Stimulated activated CD8-positive, alpha-beta memory T cell treated with anti-CD3 and anti-CD28 coated beads, Interleukin-15, amount 100 ng/mL, for 24 hours (primary cell): Measurements from ENCODE around the gene TFF1.

Source experiments
- DNase-seq: peaks from one replicate; pipeline ENCODE4 v3.0.0-alpha.2; 2020; ENCODE audit warnings: low read depth

Gene TFF1

DNA sequence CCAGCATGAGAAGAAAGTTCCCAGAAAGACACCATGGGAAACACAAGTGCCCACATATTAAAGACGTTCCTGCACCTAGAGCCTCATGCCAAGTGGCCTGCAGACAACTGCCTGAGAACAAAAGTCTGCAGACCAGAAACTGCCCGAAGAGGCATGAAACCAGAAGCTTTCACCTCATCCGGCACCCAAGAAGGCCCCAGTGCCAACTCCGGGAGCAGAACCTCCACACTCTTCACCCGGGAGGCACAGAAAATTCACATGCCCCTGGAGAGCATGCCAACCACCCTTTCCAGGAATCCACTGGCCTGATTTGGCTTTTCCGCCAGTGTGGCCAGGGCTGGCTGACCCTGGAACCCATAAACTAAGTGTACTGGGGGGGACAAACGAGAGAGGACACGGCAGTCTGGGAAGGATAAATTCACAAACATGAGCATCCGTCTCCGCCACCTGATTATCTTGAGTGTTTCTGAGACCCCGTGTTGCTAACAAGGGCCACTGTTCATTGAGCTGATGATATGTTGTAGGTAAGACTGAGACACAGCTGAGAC is 22.3 kb downstream of the TFF1 start:
- DNase-seq, result no peak

DNA sequence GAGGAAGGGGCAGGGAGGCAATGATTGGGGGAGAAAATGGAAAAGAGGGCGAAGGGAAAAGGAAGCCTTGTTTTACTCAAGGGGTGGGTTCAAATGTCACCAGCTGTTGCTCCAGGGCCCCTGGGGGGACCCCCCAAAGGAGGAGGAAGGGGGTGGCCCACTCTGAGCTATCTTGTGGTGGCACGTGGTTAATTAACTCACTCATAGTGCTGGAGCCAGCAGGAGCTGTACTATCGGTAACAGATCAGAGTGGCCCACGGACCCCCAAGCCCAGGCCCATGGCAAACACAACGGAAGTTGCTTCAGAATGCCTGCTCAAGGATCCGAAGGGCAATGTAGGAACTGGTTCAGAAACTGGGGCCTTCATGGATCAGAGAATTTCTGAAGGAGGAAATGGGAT is 22.8 kb downstream of the TFF1 start:
- DNase-seq, result no peak

DNA sequence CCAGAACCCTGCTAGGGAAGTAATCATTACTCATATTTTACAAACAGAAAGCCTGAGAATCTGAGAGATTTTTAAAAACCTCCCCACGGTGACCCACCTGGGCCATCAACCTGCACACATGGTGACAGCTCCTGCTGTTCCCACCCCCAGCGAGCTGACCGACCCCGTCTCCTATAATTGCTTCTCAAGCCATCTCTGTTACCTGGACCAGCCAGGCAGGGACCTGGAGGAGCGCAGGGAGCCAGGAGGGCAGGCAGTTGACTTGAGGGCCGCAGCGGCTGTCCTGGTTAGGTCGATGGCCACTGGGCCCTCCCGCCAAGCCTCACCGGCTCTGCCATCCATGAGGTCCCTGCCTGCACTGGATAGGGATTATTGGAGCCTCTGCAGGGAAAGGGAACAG is 23.2 kb downstream of the TFF1 start:
- DNase-seq, result no peak

GRCh38 chr21:42341776-42342542 is 24.4 kb downstream of the TFF1 start:
- DNase-seq, result no peak

GRCh38 chr21:42340187-42341050 is 25.9 kb downstream of the TFF1 start:
- no peak for DNase-seq

- no peak for DNase-seq
Measured at GRCh38 chr21:42338729-42339715, 27.3 kb downstream of the TFF1 start.

DNA sequence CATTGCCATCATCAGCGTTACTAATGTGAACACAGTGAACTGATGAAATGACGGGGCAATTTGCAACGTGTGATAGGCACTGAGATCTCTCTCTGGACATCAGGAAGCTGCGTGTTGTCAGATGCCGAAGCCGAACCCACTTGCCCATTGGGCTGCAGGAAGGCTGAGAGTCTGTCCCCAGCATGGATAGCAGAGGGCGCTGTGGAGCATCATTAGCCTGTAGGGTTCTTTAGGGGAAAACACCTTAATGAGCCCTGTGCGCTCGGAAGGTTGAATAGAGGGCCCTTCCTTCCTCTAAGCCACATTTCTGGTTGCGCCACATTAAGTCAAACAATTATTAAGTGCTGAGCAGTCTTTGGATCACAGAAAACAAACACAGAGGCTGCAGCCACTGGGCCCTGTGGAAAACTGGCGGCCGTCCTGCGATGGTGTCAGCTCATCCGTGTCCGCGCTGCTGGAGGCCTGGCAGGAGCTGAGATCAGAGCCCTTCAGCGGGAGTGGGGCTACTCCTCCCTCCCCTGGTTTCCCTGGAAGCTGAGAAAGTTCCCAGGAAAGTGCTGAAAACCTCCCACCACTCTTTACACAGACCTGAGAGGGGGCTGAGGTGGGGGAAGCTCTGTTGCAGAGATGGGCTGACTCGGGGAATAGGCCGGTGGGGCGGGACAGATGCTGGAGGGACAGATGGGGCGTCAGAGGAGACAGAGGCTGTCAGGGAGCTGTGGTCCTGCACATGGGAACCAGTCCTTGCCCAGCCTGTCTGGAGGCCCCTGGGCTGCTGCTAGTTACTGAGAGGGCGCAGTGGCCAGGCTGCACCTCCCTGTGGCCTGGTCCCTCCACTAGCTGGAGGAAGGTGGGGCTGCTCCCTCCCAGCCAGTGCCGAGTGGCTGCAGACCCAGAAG is 28.3 kb downstream of the TFF1 start:
- DNase-seq, result peak; percentile 50

GRCh38 chr21:42337276-42337675 is 29.1 kb downstream of the TFF1 start:
- no peak for DNase-seq

DNA sequence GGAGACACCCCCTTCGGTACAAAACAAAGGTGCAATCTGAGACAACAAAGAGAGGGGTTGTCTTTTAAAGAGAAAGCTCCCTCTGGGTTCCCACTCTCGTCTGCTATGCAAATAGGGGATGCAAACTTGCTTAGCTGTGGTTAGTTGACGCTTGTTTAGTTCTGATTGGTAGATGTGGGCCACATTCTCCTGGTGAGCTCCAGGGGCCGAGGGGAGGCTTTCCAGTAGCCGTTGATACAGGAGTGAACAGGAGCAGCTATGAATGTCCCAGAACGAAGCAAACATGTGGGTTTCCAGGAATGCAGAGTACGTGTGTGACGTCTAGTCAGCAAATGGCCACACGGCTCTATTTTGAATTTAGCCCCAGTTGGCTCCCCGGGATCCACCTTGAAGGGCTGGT is 30.3 kb downstream of the TFF1 start:
- no peak for DNase-seq

DNA sequence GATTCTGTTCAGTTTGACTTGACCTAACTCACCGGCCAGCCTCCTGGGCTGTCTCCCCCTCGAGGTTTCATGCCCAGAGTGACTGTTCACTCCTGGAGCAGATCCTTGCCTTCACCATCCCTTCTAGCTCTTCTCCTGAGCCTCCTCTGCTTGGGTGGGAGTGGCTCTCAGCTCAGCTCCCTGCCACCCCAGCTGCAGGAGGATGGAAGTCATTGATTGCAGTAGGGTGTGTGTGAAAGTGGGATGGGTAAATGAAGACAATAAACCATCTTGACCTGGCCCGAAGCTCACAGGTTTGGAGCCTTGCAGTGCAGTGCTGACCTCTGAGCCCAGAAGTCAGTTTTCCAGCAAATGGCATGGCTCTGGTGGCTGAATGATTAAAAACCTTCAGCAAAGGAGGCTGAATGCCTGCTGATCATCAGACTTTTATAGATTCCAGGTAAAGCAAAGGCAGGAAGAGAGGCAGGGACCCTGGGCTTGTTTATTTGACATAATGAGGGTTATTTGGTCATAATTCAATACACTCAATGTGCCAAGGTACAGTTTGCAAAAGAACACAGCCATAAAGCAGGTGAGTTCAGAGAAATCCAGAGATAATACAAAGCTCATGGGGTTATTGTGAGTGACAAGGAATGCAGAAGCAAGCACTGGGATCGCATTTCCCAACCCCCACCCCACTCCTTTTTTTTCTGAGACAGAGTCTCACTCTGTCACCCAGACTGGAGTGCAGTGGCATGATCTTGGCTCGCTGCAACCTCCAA is 33.6 kb downstream of the TFF1 start:
- DNase-seq, result no peak

GRCh38 chr21:42331660-42332059 is 34.7 kb downstream of the TFF1 start:
- no peak for DNase-seq

DNA sequence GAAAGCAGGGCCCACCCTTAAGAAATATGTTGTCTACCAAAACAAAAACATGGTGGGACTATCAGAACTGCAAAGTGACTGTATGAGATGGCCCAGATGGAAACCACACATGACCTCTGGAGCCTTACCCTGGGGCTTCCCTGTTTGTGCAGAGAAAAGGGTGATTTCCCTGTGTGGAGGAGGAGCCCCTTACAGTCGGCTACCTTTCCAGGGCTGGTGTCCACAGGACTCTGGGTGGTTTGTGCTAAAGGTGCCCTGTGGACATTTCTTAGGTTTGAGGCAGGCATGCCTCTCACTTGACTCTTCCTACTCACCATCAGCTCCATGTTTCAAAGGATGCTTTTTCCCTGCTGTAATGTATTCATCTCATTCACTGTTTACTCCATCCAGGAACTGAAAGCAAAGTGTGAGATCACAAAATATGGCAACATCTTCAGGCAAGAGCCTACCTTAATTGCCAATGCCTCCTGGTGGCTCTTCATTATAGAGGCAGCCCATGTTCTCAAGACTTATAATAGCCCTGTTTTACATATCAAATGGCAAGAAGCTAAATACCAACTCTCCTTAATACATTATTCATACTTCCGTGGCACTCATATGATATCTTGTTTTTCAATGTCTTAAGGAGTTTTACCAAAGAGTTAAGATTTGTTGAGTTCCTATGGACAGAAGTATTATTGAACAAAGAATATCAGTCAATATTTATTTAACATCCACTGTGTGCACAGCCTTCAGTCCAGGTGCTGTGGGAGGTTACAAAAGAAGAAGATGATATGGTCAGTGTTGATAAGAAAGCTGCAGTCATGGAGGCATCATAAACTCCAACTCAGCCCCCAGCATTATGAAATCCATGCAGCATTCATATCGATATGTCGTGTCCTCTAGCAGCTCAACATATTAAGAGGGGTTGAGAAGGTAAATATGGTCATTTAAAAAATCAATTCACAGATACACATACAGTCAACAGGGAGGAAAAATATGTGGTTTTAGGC is 35.7 kb downstream of the TFF1 start:
- DNase-seq, result no peak

- no peak for DNase-seq
Measured at GRCh38 chr21:42324896-42325295, 41.4 kb downstream of the TFF1 start.

- DNase-seq, result no peak
Measured at GRCh38 chr21:42321845-42322244, 44.5 kb downstream of the TFF1 start.

GRCh38 chr21:42321231-42321630 is 45.1 kb downstream of the TFF1 start:
- DNase-seq, result no peak

GRCh38 chr21:42320791-42321190 is 45.5 kb downstream of the TFF1 start:
- no peak for DNase-seq

GRCh38 chr21:42319851-42320572 is 46.3 kb downstream of the TFF1 start:
- DNase-seq, result no peak

- no peak for DNase-seq
Measured at GRCh38 chr21:42319376-42319775, 47.0 kb downstream of the TFF1 start.
